OCI-LY3 (cell line): ENCODE measurements around the gene LENEP.

ENCODE experiments used
- H2AFZ ChIP-seq: fragments of 200-600, 300-600 bp; shearing (Covaris generic); 2 replicates; pipeline ENCODE4 v1.6.0; 2014; ENCODE audit warnings: antibody characterized with exemption, low read depth, low read length
- H3K27ac ChIP-seq: fragments of 200-600, 300-600 bp; sonication (generic); 2 replicates; pipeline ENCODE4 v1.5.1; 2014; ENCODE audit warnings: mild to moderate bottlenecking, low read length, moderate library complexity, mixed read lengths
- H3K27me3 ChIP-seq: fragments of 200-600, 300-600 bp; sonication (generic); 2 replicates; pipeline ENCODE4 v1.6.1; 2014; ENCODE audit warnings: low read depth, low read length, mixed read lengths
- H3K36me3 ChIP-seq: fragments of 200-600, 300-600 bp; sonication (generic); replicated peaks from 2 replicates; pipeline ENCODE3; 2014; ENCODE audit warnings: low read depth, low read length, mixed read lengths
- H3K4me1 ChIP-seq: fragments of 300-600, 200-600 bp; sonication (generic); 2 replicates; pipeline ENCODE4 v1.6.1; 2014; ENCODE audit warnings: low read length, mixed read lengths
- H3K4me2 ChIP-seq: fragments of 200-600, 300-600 bp; sonication (generic); 2 replicates; pipeline ENCODE4 v1.6.1; 2014; ENCODE audit warnings: low read length, mixed read lengths
- H3K4me3 ChIP-seq: fragments of 300-600, 200-600 bp; sonication (generic); 2 replicates; pipeline ENCODE4 v1.5.1; 2014; ENCODE audit warnings: antibody characterized with exemption, mild to moderate bottlenecking, low read length, moderate library complexity
- H3K79me2 ChIP-seq: fragments of 300-600, 200-600 bp; shearing (Covaris generic); 2 replicates; pipeline ENCODE4 v1.6.1; 2014; ENCODE audit warnings: mild to moderate bottlenecking, low read length, mixed read lengths
- H3K9ac ChIP-seq: fragments of 300-600, 200-600 bp; shearing (Covaris generic); 2 replicates; pipeline ENCODE4 v1.6.0; 2014; ENCODE audit warnings: mild to moderate bottlenecking, low read length, moderate library complexity
- H3K9me3 ChIP-seq: fragments of 200-600, 300-600 bp; shearing (Covaris generic); 2 replicates; pipeline ENCODE4 v1.6.1; 2014; ENCODE audit warnings: low read length, mixed read lengths; ENCODE audit not compliant: insufficient read depth
- H4K20me1 ChIP-seq: fragments of 200-600, 300-600 bp; sonication (generic); 2 replicates; pipeline ENCODE4 v1.6.1; 2016; ENCODE audit warnings: low read length, mixed read lengths; ENCODE audit not compliant: insufficient read depth
- CTCF ChIP-seq: fragments of 200-600, 300-600 bp; sonication (generic); IDR thresholded peaks from 2 replicates; pipeline ENCODE4 v1.5.1; 2014; ENCODE audit warnings: antibody characterized with exemption, low read length, low read depth
- EZH2phosphoT487 ChIP-seq: fragments of 200-600 bp; shearing (Covaris generic); IDR thresholded peaks from 2 replicates; pipeline ENCODE4 v1.6.1; 2018; ENCODE audit warnings: antibody characterized with exemption, mixed run types, low read depth

Gene LENEP

GRCh38 chr1:154958681-154959425 lies 34.5 kb upstream of the LENEP start:
- Histone ChIP-seq H3K4me3 (no peak overlapping the region), H4K20me1 (peaks cover 7% of the 10 kb centered on the region; the same call in 1 of the 2 replicates), H3K4me1 (peaks cover 40% of the 10 kb centered on the region), H3K36me3 (peaks cover 15% of the 10 kb centered on the region), H3K9ac (no peak overlapping the region), H3K4me2 (no peak overlapping the region), H3K27me3 (no peaks in the 10 kb centered on the region), H3K9me3 (no peaks in the 10 kb centered on the region), H3K27ac (no peak overlapping the region), H2AFZ (no peak overlapping the region), H3K79me2 (peaks cover 31% of the 10 kb centered on the region)
- no peak for TF ChIP-seq CTCF
- TF ChIP-seq EZH2phosphoT487, result no peak

GRCh38 chr1:154959426-154959780 lies 34.0 kb upstream of the LENEP start:
- TF ChIP-seq EZH2phosphoT487 (no peak), CTCF (no peak)
- peaks cover 31% of the 10 kb centered on the region for H3K79me2 ChIP-seq
- H3K27ac ChIP-seq, result no peak overlapping the region

GRCh38 chr1:154960446-154961136 lies 32.8 kb upstream of the LENEP start:
- Histone ChIP-seq H2AFZ (no peak overlapping the region), H3K36me3 (peaks cover 20% of the 10 kb centered on the region), H3K27ac (peak overlapping the region; percentile 73), H3K4me3 (peak overlapping the region; percentile 92), H3K4me1 (peaks cover 32% of the 10 kb centered on the region), H3K4me2 (peak overlapping the region; percentile 95), H3K79me2 (peaks cover 31% of the 10 kb centered on the region), H3K9ac (peak overlapping the region; percentile 96), H3K27me3 (no peaks in the 10 kb centered on the region), H3K9me3 (no peaks in the 10 kb centered on the region), H4K20me1 (peaks cover 7% of the 10 kb centered on the region; the same call in 1 of the 2 replicates)
- TF ChIP-seq CTCF (no peak), EZH2phosphoT487 (no peak)

More at GRCh38 chr1:154959426-154959780, 34.0 kb upstream of the LENEP start:
- H3K4me2 ChIP-seq, result no peak overlapping the region
- H2AFZ ChIP-seq, result no peak overlapping the region
- no peaks in the 10 kb centered on the region for H3K27me3 ChIP-seq
- H3K9me3 ChIP-seq, result no peaks in the 10 kb centered on the region
- H3K4me3 ChIP-seq, result no peak overlapping the region
- H3K9ac ChIP-seq, result no peak overlapping the region
- H3K4me1 ChIP-seq, result peaks cover 40% of the 10 kb centered on the region
- peaks cover 15% of the 10 kb centered on the region for H3K36me3 ChIP-seq
- H4K20me1 ChIP-seq, result peaks cover 7% of the 10 kb centered on the region; the same call in 1 of the 2 replicates
